WTC11 (cell line): ENCODE data around the gene ADNP2.

Experiments used
- FOXP1 ChIP-seq: sonication (generic); formaldehyde crosslinking; IDR thresholded peaks from 2 replicates; pipeline ENCODE4 v1.8.0; 2022; ENCODE audit warnings: missing genetic modification reagents, mild to moderate bottlenecking, moderate library complexity, borderline replicate concordance
- JUN ChIP-seq: sonication (generic); formaldehyde crosslinking; IDR thresholded peaks from 2 replicates; pipeline ENCODE4 v1.8.0; 2023; ENCODE audit warnings: mild to moderate bottlenecking, missing genetic modification reagents
- SP1 ChIP-seq: sonication (generic); formaldehyde crosslinking; conservative IDR thresholded peaks from 2 replicates; pipeline ENCODE4 v1.8.1; 2022; ENCODE audit warnings: missing genetic modification reagents
- TP53 ChIP-seq: sonication (generic); formaldehyde crosslinking; IDR thresholded peaks from 2 replicates; pipeline ENCODE4 v1.8.1; 2023; ENCODE audit warnings: mild to moderate bottlenecking, missing genetic modification reagents
- ZNF317 ChIP-seq: sonication (generic); formaldehyde crosslinking; IDR thresholded peaks from 2 replicates; pipeline ENCODE4 v1.8.1; 2023; ENCODE audit warnings: low read depth, mild to moderate bottlenecking, moderate library complexity, missing genetic modification reagents, borderline replicate concordance
- TF ChIP-seq, protein P1 (sequence below): fragments of 200-600 bp; IDR thresholded peaks from 2 replicates; pipeline ENCODE4 v1.8.0; 2022; ENCODE audit warnings: antibody characterized with exemption
- TF ChIP-seq, protein P2 (sequence below): fragments of 250-450 bp; sonication (Bioruptor Pico); IDR thresholded peaks from 2 replicates; pipeline ENCODE4 v2.1.2; 2022; ENCODE audit warnings: mild to moderate bottlenecking, moderate library complexity
- TF ChIP-seq, protein P3 (sequence below): sonication (generic); formaldehyde crosslinking; IDR thresholded peaks from 2 replicates; pipeline ENCODE4 v1.8.1; 2023; ENCODE audit warnings: mild to moderate bottlenecking, missing genetic modification reagents, moderate library complexity

DNA sequence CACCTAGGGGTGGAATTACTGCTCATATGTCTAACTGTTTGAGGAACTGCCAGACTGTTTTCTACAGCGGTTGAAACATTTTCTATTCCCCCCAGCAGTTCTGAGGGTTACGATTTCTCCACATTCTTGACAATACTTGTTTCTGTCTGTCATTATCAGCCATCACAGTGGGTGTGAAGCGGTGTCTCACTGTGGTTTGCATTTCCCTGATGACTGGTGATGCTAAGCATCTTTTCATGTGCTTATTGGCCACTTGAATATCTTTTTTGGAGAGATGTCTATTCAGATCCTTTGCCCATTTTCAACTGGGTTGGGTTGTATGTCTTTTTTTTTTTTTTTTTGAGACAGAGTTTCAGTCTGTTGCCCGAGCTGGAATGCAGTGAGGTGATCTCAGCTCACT, 63.0 kb downstream of the ADNP2 start:
- TF ChIP-seq SP1 = no peak
- TF ChIP-seq TP53 = no peak
- TF ChIP-seq, protein P1, sequence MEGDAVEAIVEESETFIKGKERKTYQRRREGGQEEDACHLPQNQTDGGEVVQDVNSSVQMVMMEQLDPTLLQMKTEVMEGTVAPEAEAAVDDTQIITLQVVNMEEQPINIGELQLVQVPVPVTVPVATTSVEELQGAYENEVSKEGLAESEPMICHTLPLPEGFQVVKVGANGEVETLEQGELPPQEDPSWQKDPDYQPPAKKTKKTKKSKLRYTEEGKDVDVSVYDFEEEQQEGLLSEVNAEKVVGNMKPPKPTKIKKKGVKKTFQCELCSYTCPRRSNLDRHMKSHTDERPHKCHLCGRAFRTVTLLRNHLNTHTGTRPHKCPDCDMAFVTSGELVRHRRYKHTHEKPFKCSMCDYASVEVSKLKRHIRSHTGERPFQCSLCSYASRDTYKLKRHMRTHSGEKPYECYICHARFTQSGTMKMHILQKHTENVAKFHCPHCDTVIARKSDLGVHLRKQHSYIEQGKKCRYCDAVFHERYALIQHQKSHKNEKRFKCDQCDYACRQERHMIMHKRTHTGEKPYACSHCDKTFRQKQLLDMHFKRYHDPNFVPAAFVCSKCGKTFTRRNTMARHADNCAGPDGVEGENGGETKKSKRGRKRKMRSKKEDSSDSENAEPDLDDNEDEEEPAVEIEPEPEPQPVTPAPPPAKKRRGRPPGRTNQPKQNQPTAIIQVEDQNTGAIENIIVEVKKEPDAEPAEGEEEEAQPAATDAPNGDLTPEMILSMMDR = no peak
- TF ChIP-seq, protein P2, sequence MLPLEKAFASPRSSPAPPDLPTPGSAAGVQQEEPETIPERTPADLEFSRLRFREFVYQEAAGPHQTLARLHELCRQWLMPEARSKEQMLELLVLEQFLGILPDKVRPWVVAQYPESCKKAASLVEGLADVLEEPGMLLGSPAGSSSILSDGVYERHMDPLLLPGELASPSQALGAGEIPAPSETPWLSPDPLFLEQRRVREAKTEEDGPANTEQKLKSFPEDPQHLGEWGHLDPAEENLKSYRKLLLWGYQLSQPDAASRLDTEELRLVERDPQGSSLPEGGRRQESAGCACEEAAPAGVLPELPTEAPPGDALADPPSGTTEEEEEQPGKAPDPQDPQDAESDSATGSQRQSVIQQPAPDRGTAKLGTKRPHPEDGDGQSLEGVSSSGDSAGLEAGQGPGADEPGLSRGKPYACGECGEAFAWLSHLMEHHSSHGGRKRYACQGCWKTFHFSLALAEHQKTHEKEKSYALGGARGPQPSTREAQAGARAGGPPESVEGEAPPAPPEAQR (CRISPR knock-in tag) = no peak
- TF ChIP-seq, protein P3, sequence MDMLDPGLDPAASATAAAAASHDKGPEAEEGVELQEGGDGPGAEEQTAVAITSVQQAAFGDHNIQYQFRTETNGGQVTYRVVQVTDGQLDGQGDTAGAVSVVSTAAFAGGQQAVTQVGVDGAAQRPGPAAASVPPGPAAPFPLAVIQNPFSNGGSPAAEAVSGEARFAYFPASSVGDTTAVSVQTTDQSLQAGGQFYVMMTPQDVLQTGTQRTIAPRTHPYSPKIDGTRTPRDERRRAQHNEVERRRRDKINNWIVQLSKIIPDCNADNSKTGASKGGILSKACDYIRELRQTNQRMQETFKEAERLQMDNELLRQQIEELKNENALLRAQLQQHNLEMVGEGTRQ (CRISPR knock-in tag) = no peak
- no peak for TF ChIP-seq FOXP1
- no peak for TF ChIP-seq ZNF317 (CRISPR knock-in tag)
- no peak for TF ChIP-seq JUN (CRISPR knock-in tag)
